Left kidney (tissue), 2 donors: ENCODE measurements around the gene DLG2. TPM values are rescaled to one million over a fixed set of nuclear protein-coding genes. Genes with fewer than 3 reads are reported as not detected.
"Not testable (repeated sequence)": the region's sequence is repeated elsewhere in the genome, so short reads cannot be mapped to it uniquely, and the experiment has no call there.

Source experiments
- DNase-seq: peaks from one replicate; pipeline ENCODE4 v3.0.0-alpha.2; 2013
- polyA plus RNA-seq: library from polyadenylated mRNA; unstranded; fragments of 120-200 nt; gene quantifications from one replicate; pipeline ENCODE4 v1.2.1, GENCODE V29; 2013; ENCODE audit not compliant: insufficient read length

DLG2 gene
- polyA plus RNA-seq, 1 donor: 13.4 TPM

DNA sequence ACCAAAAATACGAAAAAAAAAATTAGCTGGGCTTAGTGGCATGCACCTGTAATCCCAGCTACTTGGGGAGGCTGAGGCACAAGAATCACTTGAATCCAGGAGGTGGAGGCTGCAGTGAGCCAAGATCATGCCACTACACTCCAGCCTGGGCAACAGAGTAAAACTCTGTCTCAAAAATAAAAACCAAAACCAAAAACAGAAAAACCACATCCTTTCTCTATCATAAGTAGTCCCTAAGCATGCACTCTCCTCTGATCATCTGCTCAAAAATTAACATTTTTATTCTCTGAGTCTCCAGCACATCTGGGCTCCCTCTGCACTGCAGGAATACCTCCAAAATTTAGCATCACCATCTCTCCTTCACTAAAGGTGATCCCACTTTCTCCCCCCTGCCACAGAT lies 516.9 kb downstream of the DLG2 start:
- DNase-seq: not testable (repeated sequence)

DNA sequence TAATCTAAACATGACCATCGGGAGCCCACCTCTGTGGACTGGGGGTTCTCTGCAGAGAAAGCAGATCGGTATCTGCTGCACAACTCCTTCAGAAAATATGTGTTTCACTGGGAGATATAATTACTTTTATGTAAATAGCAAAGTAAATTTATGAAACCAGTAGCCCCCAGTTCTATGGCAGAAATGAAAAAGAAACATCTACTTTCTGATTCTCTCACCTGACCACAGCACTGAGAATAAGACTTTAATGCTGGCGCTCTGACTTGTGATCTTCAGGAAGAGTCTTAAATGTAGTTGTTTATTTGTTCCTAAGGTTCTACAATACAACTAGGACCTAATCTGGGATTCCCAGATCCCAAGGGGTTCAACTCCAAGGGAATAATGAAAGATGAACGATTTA lies 518.0 kb downstream of the DLG2 start:
- no peak for DNase-seq

DNA sequence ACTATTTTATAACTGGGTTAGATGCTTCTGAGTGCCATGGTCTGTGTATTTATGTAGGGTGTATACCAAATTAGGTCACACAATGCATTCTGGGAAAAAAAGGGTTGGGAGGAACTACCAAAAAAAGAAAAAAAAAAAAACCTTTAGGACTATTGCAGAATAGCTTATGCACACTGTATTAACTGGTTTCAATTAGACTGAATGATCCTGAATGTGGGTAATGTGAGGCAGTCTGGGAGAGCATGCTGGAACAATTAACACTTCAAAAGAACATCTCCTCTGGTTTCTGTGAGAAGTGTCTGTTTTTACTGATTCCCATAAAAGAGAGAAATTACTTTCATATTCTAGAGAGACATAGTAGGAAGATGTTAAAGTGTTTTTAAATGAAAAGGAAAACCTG lies 521.3 kb downstream of the DLG2 start:
- DNase-seq: no peak

DNA sequence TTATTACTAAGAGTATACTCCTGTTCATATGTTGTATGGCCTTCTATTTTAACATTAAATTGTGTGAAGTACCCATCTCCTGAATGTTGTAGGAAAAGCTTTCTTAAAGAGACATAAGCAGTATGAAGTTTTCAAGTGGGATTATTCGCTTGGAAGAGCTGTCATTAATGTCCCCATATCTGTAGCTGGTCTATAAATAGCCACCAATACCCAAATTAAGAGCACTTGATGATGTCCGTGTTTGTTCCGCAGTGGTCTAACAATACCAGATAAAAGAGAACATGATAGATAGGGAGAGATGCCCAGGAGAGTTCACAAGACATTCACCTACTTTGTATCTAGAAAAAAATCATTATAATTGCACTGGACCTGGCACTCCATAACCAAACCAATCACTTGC lies 527.6 kb downstream of the DLG2 start:
- DNase-seq: no peak

DNA sequence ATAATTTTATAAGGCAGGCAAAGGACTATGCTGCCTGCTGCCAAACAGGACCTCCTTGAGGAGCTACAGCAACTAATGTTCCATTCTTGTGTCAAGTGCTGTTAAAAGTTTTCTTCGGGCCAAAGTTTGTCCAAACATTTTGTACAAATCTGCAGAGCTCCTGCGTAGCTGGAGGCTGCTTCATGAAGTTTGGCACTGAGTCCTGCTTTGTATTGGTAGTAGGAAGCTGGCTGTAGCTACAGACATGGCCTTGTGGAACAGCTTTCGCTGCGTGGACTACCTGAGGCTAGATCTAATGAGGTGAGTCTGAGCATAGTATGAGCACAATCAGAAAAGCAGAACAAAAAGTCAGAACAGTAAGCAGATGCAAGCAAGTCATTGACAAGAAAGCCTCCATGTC lies 528.1 kb downstream of the DLG2 start:
- no peak for DNase-seq

DNA sequence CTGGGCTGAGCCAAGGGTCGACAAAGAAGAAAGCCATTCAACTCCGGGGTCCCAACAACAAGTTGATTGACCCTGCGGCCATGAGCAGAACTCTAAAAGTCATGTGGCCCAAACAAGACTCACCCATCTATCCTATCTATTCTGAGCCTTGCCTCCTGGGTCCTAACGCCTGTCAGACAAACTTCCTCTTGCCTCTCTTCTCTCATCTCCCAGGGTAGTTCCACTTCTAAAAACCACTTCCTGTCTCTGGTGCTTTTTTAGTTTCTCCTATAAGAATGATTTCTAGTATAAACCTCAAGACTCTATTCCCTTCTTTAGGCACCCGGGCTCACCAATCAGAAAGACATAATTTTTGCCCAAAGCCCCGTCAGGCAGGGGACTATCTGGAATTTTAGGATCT lies 530.2 kb downstream of the DLG2 start:
- no peak for DNase-seq

DNA sequence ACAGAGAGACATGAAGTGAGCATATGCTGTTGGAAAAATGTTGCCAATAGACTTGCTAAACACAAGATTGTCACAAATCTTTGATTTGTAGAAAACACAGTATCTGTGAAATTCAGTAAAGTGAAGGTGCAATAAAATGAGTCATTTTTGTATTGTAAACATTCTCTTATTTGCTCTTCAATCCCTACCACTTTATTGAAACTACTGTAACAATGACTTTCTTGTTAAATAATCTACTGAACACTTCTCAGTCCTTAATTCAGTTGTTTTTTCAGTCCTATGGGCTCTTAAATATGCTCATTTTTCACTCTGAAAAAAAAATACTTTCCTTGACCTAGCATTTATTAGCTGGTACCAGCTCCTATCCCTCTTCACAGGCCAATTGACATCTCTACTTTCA lies 531.9 kb downstream of the DLG2 start:
- DNase-seq: no peak

DNA sequence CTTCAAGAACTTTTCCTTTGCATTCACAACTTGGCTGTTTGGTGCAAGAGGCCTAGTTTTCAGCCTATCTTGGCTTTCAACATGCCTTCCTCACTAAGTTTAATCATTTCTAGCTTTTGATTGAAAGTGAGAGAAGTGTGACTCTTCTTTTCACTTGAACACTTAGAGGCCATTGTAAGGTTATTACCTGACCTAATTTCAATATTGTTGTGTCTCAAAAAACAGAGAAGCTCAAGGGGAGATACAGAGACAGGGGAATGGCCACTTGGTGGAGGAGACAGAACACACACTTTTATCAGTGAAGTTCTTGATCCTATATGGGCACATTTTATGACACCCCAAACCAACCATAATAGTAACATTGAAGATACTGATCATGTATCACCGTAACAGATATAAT lies 532.3 kb downstream of the DLG2 start:
- DNase-seq: no peak

DNA sequence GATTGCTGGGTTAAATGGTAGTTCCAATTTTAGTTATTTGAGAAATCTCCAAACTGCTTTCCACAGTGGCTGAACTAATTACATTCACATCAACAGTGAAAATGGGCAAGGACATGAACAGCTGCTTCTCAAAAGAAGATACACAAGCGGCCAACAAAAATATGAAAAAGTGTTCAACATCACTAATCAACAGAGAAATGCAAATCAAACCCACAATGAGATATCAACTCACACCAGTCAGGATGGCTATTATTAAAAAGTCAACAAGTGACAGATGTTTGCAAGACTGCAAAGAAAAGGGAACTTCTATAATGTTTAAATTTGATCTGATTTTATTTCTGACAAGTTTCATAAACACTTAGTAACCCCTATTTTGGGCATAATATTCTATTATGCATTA lies 537.5 kb downstream of the DLG2 start:
- no peak for DNase-seq

DNA sequence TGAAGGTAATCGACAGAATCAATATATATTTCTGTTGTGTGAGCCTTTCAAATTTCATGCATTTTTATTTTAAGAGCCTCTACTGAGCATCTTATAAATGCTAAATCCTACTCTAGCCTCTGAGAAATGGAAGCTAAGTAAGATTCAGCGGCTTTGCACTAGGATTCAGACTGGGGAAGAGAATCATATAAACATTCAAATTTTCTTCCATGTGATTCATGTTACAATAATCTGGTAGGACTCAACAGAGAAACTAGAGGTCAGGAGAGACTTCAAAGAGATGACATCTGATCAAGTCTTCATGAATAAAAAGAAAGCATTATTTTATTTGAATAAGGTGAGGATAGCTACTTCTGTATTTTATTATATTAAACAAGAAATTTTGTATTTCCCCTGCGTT lies 538.9 kb downstream of the DLG2 start:
- DNase-seq: no peak

DNA sequence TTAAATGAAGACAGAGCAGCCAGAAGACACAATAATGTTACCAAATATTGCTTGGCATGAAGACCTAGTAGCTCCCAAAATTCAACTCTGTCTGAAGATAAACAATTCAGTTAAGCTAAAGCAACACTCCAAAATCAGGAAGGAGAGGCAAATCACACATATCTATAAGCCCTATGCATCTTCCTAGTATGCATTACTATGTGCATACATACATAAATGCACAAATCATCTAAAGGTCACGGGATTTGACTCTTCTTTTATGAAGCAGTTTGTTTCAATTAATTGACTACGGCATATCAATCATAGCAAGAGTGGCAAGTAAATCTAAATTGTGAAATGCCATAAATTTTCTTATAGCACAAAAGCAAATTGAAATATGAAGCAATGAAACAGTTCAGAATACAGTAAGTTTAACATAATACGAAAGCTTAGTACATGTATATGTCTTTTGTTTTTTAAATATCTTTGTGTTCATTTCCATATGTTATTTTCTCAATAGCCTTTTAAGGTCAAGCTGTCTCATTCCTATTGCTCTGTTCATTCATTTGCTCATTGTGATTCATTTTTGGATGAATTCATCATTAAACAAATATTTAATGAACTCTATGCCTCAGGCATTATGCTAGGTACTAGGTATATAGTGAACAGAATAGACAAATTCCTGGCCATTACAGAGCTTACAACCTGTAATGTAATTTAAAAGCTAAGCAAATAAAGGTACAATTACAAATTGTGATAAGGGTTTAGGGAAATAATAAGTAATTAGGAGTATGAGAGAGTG lies 540.5 kb downstream of the DLG2 start:
- no peak for DNase-seq

DNA sequence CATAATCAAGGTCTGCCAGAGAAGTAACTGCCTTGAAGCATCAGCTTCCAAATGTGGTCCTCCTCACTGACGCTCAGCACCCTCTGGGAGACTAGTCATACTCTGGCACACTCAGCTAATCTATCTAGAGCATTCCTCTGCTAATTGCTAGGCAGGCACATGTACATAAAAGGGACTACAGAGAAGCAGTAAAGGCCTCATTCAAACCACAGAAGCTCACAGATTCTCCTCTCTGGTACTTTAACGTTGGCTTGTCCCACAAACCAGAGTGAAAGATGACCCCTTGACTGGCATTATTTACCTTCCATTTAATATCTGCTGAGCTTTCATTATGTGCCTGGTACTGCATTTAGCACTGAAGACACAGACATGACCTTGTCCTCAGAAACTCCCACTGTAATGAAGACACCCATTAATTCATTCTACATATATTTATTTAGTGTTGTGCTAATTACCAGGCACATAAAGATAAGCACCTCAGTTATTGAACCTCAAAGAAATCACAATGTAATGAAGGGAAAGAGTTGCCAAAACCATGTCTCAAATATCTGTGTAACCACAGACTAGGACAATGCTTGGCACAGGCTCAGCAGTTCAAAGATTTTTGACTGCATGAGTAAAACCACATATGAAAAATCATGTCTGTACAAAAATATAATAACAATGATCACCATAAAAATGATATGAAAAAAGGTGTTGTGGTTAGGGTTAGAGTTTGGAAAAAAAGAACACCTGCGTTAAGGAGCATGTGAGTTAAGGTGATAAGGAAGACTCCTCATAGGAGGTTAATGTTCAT lies 550.4 kb downstream of the DLG2 start:
- DNase-seq: peak; percentile 12

DNA sequence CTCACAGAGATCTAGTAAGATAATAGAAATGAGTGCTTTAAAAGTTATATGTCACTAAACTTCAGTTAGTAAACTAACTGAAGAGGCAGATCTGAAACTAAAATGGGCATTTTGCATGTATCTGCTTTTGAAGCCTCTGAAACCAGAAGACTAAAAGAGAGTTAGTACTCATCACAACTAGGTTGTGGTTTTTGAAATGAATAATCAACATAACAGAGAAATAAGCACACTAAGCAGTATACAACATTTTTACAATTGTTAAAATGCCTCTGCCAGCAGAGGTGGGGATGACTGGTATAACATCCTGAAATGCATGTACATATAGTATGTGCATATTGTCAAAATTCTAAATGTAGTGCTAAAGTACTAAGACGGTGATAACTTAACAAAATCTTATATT lies 564.5 kb downstream of the DLG2 start:
- DNase-seq: no peak

DNA sequence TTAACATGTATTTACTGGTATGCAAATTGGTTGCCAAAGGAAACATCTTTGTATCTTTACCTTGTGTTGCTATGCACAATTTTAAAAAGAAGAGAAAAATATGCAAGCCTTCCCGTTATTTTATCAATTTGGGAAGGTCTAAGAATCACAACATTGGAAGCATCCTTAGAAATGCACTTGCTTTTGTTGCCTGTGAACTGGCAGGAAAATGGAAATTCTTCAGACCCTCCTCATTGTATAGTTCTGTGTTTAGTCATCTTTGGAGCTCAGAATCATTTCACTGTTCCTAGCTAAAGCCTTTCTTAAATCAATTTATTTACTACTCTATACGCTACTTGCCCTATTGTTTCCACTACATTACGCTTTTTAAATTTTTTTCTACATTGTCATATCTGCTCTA lies 574.5 kb downstream of the DLG2 start:
- DNase-seq: no peak

DNA sequence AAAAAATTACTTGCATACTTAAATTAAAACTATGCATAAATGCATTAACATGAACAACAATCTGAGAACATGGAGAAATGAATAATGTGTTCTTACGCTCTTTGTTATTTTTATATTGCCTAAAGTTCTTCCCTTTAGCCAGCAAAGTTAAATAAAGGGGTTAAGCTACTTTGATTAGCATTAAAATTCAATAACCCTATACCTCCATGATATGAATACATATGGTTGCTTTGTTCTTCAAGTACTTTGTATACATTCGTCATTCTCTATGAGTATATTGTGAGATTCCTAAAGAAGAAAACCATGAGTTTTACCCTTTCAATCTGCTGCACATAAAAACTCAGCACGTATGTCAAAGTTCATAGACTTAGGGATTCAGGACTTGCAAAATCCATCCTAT lies 578.3 kb downstream of the DLG2 start:
- no peak for DNase-seq

DNA sequence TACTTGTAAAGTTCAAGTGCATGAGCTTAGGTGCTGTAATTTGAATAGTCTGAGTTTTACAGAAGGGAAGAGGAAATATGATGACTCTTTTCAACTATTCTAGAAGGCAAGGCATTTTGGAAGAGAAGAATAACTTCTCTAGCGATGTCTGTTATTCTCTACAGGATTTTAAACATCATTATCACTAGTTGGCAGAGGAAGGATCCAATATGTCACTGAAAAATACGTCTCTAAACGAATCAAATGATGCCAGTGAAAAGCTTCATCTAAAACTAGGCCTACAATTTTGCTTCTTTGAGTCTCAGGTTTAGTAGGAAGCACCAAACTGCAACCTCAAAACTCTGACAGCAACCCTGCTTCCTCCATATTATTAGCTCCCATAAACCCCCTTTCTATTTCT lies 581.4 kb downstream of the DLG2 start:
- no peak for DNase-seq

DNA sequence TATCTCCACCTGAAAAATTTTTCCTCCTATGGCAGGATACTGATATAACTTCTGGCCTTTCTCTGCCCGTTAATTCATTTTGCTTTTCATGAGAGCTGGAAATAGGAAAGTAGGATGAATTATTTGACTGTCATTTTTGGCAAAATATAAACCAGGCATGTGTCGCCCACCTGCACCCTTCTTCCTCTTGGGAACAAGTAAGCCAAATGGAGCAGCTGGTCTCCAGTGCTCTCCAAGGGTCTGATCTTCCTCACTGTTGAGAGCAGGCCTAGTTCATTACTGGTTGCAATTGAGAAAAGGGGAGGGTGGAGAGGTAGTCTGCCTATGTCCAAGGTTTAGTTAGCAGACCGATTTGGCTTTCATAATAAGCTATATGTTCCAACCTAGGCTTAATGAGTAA lies 582.2 kb downstream of the DLG2 start:
- no peak for DNase-seq

DNA sequence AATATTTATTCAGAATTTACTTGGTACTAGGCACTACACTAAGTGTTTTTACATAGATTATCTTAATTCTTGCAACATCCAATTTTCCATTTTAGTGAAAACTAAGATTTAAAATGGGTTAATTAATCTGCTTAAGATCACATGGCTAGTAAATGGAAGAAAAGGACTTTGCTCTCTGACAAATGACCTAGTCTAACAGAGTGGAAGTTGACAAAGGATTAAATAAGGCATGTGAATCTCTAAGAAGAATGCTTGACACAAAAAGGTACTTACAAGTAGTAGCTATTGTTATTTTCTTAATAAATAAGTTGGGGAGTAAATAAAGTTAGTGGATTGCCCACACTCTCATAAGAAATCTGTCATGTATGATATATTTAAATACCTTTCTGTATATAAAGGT lies 584.8 kb downstream of the DLG2 start:
- no peak for DNase-seq

DNA sequence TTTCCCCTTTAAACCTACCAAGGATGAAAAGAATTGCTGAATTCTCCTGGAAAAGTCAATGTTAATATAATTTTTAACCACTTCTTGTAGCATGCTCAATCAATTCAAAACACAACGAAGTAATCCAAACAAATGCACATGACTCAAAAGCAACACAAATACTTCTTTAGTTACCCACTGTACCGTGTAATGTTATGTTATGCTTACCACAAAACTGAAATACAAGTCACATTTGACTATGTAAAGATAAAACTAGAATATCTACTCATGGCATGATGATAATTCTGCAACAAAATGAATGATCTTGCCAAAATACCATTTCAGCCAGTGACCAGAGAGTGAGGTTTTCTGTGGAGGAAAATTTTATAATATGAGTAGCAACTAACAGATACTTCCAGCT lies 587.0 kb downstream of the DLG2 start:
- no peak for DNase-seq

DNA sequence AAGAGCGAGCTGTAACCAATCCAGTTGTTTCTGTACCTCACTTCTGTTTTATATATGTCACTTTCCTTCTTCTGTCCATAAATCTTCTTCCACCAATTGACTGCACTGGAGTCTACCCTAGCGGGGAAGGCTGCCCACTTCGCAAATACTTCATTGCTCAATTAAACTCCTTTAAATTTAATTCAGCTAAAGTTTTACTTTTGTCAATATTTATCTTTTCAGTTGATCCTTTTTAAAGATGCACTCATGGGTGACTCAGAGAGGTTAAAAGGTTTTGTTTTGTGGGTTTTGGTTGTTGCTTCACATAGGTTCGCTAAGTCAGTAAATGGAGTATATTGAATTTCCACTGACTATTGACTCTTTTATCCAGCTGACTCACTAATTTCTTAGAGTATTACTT lies 597.2 kb downstream of the DLG2 start:
- DNase-seq: peak; percentile 0

DNA sequence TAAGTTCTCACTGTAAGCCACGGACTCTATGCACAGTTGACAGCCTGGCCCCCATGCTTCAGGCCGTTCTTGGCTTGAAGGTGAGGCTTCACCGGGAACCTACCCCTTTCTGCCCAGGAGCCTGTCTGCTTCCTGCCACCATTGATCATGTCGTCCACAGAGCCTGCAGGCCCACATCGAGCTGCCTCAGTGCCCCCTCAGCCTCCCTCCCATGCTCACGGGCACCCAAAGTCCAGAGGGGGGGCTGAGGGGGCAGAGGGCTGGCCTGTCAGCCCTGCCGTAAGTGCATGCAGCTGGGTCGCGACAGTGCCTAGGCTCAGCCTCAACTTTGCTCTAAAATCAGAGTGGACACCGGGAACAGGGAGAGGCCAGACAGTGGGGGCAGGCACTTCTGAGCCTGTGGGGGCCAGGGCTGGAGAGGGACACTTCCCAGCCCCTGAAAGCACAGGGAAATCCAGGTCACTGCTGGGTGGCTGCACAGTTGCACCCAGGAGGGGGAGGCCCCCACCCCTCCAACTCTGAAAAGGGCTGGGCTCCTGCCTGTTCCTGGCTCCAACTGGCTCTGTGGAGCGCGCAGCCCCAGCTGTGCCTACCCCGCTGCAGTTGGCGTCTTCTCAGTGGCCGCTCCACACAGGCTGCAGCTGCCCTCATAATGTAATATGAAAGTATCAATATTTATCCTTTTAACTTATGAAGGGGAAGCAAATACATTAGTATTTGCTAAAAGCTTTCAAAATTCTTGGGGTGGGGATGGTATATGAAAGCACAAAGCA lies 598.6 kb downstream of the DLG2 start:
- no peak for DNase-seq

DNA sequence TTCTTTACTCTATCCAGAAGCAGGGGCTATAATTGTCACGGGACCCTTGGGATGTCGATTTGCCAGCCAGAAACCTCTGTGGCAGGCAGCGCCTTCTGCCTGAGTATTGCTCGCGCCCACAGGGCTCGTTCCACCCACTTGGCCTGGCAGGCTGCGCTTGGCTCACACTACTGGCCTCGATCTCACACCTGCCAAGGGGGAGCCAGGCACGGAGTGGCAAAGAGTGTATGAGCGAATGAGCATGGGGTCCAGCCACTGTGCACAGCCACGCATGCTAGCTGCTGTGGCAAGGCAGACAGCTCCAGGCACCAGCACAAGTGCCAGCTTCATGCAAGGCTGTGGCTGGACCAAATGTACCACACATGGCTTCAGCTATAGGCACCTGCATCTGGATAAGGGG lies 599.8 kb downstream of the DLG2 start:
- DNase-seq: no peak

DNA sequence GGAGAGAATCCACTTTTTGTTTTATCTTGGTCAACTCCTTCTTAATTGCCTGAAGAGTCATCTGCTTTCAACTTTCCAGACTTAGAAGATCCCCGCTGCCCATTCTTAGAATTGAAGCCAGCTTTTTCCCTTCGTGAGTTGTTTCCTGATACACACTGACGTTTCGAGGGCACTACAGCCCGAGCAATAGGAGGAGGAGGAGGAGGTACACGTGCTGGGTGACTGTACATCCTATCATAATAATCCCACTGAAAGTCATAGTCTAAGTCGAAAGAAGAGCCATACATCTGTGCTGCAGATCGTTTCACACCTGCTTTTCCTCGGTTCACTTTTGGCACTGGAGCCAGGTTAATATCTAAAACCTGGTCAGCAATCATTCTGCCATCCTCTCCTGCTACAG lies 606.1 kb downstream of the DLG2 start:
- no peak for DNase-seq
